Nephron (organoid): ENCODE measurements around the gene CNOT10.

Source experiments
- H3K27ac Mint-ChIP-seq, 3 experiments: 2 replicates each; pipeline ENCODE4 v1.8.0; 2020; ENCODE audit warnings: mixed read lengths in 3 of 3, mild to moderate bottlenecking in 2 of 3, moderate library complexity in 1 of 3
- H3K27me3 Mint-ChIP-seq: 2 replicates; pipeline ENCODE4 v1.8.0; 2021; ENCODE audit warnings: low read depth, mild to moderate bottlenecking, moderate library complexity, mixed read lengths
- H3K36me3 Mint-ChIP-seq: 2 replicates; pipeline ENCODE4 v1.8.0; 2020; ENCODE audit warnings: low read depth, mixed read lengths
- H3K4me1 Mint-ChIP-seq: 2 replicates; pipeline ENCODE4 v1.8.0; 2020; ENCODE audit warnings: mixed read lengths
- H3K4me3 Mint-ChIP-seq, 3 experiments: 2 replicates each; pipeline ENCODE4 v1.8.0; 2020; ENCODE audit warnings: mild to moderate bottlenecking in 3 of 3, mixed read lengths in 3 of 3, moderate library complexity in 2 of 3
- H3K9me3 Mint-ChIP-seq: 2 replicates; pipeline ENCODE4 v1.8.0; 2020; ENCODE audit warnings: mixed read lengths
- TF ChIP-seq, protein P1 (sequence below), 3 experiments: fragments of 200-600 bp; sonication (generic); IDR thresholded peaks; one replicate each; pipeline ENCODE4 v1.5.0; 2021; ENCODE audit warnings: antibody characterized with exemption in 3 of 3; ENCODE audit not compliant: unreplicated experiment in 3 of 3

Gene CNOT10

DNA sequence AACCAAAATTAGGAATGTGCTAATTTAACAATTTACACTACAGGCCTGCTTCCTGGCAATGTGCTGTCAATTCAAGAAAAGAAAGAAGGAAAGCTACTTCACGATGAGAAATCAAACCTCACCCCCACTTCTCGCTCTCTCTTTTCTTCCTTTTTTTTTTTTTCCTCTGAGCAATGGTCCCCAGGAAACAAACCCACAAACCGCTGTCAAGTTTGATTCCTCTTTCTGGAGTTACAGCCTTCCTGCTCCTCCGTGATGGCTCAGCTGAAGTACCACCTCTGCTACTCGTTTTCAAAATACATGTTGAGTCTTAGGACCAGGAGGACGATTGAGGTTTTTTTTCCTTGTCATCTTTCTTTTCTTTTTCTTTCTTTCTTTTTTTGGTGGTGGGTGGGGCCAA is 129.4 kb downstream of the CNOT10 start:
- Mint-ChIP-seq H3K27me3 (peaks cover 56% of the 10 kb centered on the region), H3K9me3 (peaks cover 5% of the 10 kb centered on the region), H3K4me3 (peak overlapping the region in 1 of 3 experiments; percentile 26), H3K36me3 (no peaks in the 10 kb centered on the region), H3K4me1 (peaks cover 17% of the 10 kb centered on the region), H3K27ac (peak overlapping the region in 2 of 3 experiments; percentile 54 to 90)
- TF ChIP-seq, protein P1, sequence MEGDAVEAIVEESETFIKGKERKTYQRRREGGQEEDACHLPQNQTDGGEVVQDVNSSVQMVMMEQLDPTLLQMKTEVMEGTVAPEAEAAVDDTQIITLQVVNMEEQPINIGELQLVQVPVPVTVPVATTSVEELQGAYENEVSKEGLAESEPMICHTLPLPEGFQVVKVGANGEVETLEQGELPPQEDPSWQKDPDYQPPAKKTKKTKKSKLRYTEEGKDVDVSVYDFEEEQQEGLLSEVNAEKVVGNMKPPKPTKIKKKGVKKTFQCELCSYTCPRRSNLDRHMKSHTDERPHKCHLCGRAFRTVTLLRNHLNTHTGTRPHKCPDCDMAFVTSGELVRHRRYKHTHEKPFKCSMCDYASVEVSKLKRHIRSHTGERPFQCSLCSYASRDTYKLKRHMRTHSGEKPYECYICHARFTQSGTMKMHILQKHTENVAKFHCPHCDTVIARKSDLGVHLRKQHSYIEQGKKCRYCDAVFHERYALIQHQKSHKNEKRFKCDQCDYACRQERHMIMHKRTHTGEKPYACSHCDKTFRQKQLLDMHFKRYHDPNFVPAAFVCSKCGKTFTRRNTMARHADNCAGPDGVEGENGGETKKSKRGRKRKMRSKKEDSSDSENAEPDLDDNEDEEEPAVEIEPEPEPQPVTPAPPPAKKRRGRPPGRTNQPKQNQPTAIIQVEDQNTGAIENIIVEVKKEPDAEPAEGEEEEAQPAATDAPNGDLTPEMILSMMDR (IDR thresholded peaks at IDR 0.05; ENCODE audit: unreplicated experiment in 3 of 3), result no peak

- H3K9me3 Mint-ChIP-seq, result peaks cover 5% of the 10 kb centered on the region
- TF ChIP-seq, protein P1 (IDR thresholded peaks at IDR 0.05; ENCODE audit: unreplicated experiment in 3 of 3), result no peak
- peaks cover 71% of the 10 kb centered on the region for H3K27me3 Mint-ChIP-seq
- H3K4me3 Mint-ChIP-seq, result peak overlapping the region; percentile 89 to 92 (median 92)
- peak overlapping the region; percentile 29 to 97 (median 66) for H3K27ac Mint-ChIP-seq
- H3K4me1 Mint-ChIP-seq, result peaks cover 17% of the 10 kb centered on the region
- H3K36me3 Mint-ChIP-seq, result no peaks in the 10 kb centered on the region
Measured at GRCh38 chr3:32815841-32816438, 131.0 kb downstream of the CNOT10 start.

DNA sequence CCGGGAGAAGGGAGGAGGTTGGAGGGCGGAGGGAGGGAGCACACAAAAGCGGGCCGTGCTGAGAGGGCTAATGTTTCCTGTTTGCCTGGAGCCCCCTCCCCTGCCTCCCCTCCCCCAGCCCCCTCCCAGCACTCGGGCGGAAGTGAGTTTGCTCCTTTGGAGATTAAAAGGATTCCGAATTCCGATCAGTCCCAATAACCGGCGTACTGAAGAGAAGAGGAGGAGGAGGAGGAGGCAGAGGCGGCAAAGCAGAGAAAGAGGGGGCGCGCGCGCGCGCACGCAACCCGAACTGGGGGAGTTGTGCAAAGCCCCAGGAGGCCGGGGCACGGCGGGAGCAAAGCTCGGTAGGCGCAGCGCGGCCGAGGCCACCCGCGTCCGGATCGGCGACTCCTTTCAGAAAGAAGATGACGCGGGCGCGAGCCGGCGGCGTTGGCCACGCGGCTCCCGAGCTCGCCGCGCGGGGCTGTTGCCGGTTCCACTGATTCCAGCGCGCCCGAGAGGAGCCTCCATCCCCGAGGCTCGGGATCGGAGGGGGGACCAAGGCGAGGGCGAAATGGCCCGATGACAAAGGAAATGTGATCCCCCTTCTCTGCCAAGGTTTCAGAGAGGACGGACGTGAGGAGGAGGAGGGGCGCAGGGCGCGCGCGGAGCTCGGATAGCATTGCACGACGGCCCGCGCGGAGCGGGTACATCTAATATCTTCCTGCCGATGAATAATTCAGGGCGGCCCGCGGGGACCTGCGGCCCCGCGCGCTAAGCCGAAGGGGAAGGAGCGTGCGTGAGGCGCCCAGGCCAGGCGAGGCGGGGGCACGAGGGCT is 131.7 kb downstream of the CNOT10 start:
- H3K27ac Mint-ChIP-seq, result peak overlapping the region; percentile 29 to 97 (median 79)
- peaks cover 5% of the 10 kb centered on the region for H3K9me3 Mint-ChIP-seq
- peaks cover 79% of the 10 kb centered on the region for H3K27me3 Mint-ChIP-seq
- H3K4me1 Mint-ChIP-seq, result peaks cover 17% of the 10 kb centered on the region
- H3K4me3 Mint-ChIP-seq, result peak overlapping the region; percentile 89 to 92 (median 92)
- H3K36me3 Mint-ChIP-seq, result no peaks in the 10 kb centered on the region
- TF ChIP-seq, protein P1 (IDR thresholded peaks at IDR 0.05; ENCODE audit: unreplicated experiment in 3 of 3), result no peak

- Mint-ChIP-seq H3K27ac (peak overlapping the region in 1 of 3 experiments; percentile 97), H3K36me3 (no peaks in the 10 kb centered on the region), H3K9me3 (peaks cover 5% of the 10 kb centered on the region), H3K4me3 (peak overlapping the region; percentile 89 to 92 (median 91)), H3K4me1 (peaks cover 21% of the 10 kb centered on the region), H3K27me3 (peaks cover 84% of the 10 kb centered on the region)
- TF ChIP-seq, protein P1 (IDR thresholded peaks at IDR 0.05; ENCODE audit: unreplicated experiment in 3 of 3), result no peak
Measured at GRCh38 chr3:32817257-32817557, 132.2 kb downstream of the CNOT10 start.

- Mint-ChIP-seq H3K27me3 (peaks cover 89% of the 10 kb centered on the region), H3K4me3 (peak within 1 kb of the TSS; percentile 89 to 92 (median 92)), H3K27ac (peak within 1 kb of the TSS; percentile 28 to 97 (median 79)), H3K4me1 (peaks cover 21% of the 10 kb centered on the region), H3K9me3 (peaks cover 5% of the 10 kb centered on the region), H3K36me3 (no peaks in the 10 kb centered on the region)
- TF ChIP-seq, protein P1 (IDR thresholded peaks at IDR 0.05; ENCODE audit: unreplicated experiment in 3 of 3), result no peak
Measured at GRCh38 chr3:32817558-32818228, 132.7 kb downstream of the CNOT10 start, which contains the start of gene TRIM71. TRIM71 (plus strand) TSS chr3:32817997; CDS start chr3:32818081, 84 bp downstream.
